GM13977 (cell line): ENCODE measurements around the gene STK32B.

Experiments used
- DNase-seq: peaks from one replicate; pipeline ENCODE4 v3.0.0; 2012; ENCODE audit warnings: low spot score
- in situ Hi-C: fragments of 300-500 bp; cut with MboI; formaldehyde crosslinking; loops from one replicate; pipeline ENCODE4 v1.12.0; 2022; ENCODE audit warnings: low sequenced_read_pairs, low pct_unique_long_range_greater_than_20kb, mixed read lengths, inconsistent platforms; ENCODE audit not compliant: unreplicated experiment
- TF ChIP-seq, protein P1 (sequence below): IDR thresholded peaks from 2 replicates; pipeline ENCODE4 v1.5.1; 2012; ENCODE audit warnings: mild to moderate bottlenecking, control low read depth; ENCODE audit not compliant: insufficient read depth; ENCODE audit errors: extremely low read depth, missing control alignments

STK32B gene

DNA sequence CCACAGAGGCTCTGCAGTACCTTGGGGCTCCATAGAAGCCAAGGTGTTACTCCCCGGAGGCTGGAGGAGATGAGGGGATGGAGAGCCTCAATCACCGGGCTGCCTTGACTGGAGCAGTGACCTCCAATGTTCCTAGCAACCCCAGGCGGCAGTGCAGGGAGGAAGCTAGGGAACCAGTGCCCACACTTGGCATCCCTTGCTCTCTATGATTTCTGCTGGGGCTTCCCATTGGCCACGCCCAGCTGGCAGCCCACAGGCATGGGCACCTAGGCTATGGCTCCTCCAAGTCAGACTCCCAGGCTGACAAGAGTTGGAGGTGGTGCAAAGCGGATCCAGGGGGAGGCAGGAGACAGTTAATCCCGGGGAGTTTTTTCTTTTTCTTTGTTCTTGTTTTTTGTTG, 427.4 kb downstream of the STK32B start:
- no peak for DNase-seq
- in situ Hi-C loops: no loop called here
- TF ChIP-seq, protein P1, sequence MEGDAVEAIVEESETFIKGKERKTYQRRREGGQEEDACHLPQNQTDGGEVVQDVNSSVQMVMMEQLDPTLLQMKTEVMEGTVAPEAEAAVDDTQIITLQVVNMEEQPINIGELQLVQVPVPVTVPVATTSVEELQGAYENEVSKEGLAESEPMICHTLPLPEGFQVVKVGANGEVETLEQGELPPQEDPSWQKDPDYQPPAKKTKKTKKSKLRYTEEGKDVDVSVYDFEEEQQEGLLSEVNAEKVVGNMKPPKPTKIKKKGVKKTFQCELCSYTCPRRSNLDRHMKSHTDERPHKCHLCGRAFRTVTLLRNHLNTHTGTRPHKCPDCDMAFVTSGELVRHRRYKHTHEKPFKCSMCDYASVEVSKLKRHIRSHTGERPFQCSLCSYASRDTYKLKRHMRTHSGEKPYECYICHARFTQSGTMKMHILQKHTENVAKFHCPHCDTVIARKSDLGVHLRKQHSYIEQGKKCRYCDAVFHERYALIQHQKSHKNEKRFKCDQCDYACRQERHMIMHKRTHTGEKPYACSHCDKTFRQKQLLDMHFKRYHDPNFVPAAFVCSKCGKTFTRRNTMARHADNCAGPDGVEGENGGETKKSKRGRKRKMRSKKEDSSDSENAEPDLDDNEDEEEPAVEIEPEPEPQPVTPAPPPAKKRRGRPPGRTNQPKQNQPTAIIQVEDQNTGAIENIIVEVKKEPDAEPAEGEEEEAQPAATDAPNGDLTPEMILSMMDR: no peak

DNA sequence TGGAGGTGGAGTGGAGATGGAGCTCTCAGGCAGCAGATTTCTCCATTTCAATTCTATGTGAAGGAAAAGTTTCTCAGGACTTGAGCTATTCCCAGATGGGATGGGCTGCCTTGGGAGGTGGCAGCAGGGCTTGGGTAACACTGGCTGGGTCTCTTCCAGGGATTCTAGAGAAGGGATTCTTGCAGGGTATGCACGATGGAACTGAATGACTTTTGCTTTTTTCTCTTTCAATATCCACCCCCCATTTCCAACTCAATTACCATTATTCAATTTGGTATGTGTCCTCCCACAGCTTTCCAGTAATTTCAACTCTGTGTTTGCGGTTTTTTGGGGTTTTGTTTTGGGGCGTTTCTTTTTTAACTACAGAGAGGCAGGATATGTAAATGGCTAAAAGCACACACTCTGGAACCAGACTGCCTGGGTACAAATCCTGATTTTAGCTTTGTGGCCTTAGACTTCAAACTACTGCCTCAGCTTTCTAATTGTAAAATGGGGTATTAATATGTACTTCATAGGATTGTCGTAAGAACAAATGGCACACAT, 428.3 kb downstream of the STK32B start:
- TF ChIP-seq, protein P1: no peak
- in situ Hi-C loops: no loop called here
- DNase-seq: no peak

DNA sequence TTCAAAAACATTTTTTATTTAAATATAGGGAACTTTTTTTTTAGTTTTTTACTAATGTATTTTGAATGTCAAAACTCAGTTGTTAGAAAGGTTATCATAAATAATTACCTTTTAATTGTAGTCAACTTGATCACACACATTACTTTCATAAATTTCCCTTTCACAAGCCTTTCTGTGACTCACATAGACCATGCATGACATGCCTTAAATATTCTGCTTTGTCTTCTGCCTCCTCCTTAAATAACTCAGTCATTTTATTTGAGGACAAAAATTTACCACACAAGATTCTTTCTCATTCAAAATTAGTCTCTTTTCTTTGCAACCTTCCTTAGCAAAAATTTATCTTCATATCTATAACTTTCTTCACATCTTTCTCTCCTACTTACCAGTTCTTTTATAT, 437.1 kb downstream of the STK32B start:
- in situ Hi-C loops: no loop called here
- TF ChIP-seq, protein P1: no peak
- DNase-seq: no peak

DNA sequence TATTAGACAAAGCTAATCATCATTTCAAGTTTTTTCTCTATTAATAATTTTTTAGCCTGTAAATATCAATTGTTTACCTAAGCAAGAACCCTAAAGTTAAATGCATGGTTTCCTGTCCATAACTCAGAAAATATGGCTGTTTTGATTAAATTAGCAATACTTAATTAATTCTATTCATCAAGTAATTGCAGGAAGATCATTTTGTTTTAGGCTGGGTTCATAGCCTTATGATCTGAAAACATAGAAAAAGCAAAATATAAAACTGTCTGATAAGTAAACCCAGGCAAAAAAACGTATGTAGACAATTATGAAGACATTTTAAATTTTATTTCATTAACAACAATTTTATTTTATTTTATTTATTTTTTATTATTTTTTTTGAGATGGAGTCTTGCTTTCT, 438.0 kb downstream of the STK32B start:
- in situ Hi-C loops: no loop called here
- DNase-seq: no peak
- TF ChIP-seq, protein P1: no peak

DNA sequence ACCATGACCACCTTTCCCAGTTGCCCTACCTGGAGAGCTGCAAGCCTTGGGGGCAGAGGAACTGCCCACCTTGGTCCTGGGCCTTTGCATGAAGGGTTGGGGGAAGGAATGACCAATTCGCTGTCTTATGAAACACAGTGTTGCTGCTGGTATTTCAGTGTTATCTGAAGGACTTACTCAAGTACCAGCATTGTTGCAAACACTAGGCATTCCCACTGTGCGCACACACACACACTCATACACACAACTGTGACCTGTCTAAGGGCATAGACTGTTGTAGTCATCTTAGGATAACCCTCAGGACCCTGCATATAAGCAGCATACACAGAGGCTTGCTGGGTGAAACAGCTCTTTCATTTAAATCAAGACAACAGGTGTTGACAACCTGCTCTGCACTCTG, 446.2 kb downstream of the STK32B start:
- TF ChIP-seq, protein P1: no peak
- DNase-seq: no peak
- in situ Hi-C loops: no loop called here

DNA sequence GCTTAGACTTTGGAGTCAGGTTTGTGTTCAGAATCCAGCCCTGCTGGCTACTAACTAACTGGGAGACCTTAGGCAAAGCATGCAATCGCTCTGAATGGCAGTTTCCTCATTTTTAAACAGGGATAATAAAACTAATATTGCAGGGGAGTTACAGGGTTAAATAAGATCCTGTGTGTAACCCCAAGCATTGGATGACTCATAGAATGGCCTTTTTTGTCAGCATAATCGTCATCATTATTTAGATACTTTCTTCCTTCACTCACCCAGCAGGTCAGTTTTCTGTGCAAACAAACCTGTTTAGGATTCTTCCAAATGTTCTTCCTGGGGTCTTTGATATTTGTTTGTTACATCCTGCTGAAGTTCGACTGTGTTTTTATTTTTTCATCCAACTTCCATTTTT, 448.9 kb downstream of the STK32B start:
- no peak for DNase-seq
- TF ChIP-seq, protein P1: no peak
- in situ Hi-C loops: no loop called here

DNA sequence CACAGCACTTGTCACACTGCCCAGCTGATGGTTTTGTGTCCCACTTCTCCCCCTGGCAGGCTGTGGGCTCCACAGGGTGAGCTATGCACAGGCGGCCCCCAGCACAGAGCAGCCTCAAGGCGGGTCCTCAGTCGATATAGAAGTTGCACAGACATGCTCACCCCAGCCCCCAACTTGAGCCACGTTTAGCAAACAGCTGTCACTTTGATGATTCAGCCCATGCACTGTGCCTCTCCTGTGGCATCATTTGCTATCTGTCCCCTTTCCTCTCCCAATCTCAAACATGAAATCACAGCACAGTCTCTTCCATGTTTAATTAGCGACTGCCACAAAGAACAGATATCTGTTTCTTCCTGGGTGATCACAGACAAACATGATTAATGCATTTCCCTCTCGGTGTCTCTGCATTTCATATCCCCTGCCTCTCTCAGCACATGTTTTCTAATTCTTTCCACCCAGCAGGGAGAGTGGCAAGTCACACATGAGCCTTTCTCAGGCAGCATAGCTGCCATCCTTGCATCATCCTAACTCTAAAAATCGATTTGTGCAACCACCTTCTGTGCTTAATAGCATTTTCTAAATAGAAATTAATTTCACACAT, 452.2 kb downstream of the STK32B start:
- no peak for DNase-seq
- in situ Hi-C loops: no loop called here
- TF ChIP-seq, protein P1: no peak
